Thoracic aorta (tissue), 2 donors: Measurements from ENCODE around the gene RPL15. TPM values are rescaled to one million over a fixed set of nuclear protein-coding genes. Genes with fewer than 3 reads are reported as not detected.

Experiments
- ATAC-seq: fragments of 150-250 bp; one replicate; pipeline ENCODE4 v1.8.0; 2017; ENCODE audit warnings: low read depth; ENCODE audit not compliant: insufficient number of reproducible peaks, low FRiP score
- DNase-seq: peaks from one replicate; pipeline ENCODE4 v3.0.0-alpha.2; 2020; ENCODE audit warnings: low spot score
- H3K27ac ChIP-seq, 2 donors: fragments of 200-600 bp; sonication (generic); 1 replicate in 1 of 2; 2 replicates in 1 of 2; pipeline ENCODE4 v1.5.1; 2016; ENCODE audit warnings: mild to moderate bottlenecking in 2 of 2, moderate library complexity in 2 of 2
- H3K27me3 ChIP-seq: fragments of 200-600 bp; sonication (generic); replicated peaks from 2 replicates; pipeline ENCODE4 v1.6.0; 2016; ENCODE audit warnings: mild to moderate bottlenecking; ENCODE audit not compliant: insufficient read depth
- H3K36me3 ChIP-seq: fragments of 200-600 bp; sonication (generic); one replicate; pipeline ENCODE4 v1.5.1; 2016
- H3K4me1 ChIP-seq, 2 donors: fragments of 200-600 bp; sonication (generic); 1 replicate in 1 of 2; 2 replicates in 1 of 2; pipeline versions ENCODE4 v1.5.1 to v1.6.0; 2016; ENCODE audit warnings: low read depth in 2 of 2, mild to moderate bottlenecking in 1 of 2; ENCODE audit not compliant: control insufficient read depth in 1 of 2
- H3K4me3 ChIP-seq: fragments of 200-600 bp; sonication (generic); 2 replicates; pipeline ENCODE4 v1.5.1; 2016; ENCODE audit warnings: mild to moderate bottlenecking
- H3K9me3 ChIP-seq: fragments of 200-600 bp; sonication (generic); 2 replicates; pipeline ENCODE4 v1.5.1; 2016
- total RNA-seq, 2 donors: library from RNA; depleted of rRNA; stranded (reverse); fragments of >200 nt; gene quantifications; one replicate each; pipeline versions ENCODE4 v1.1.0 to v1.2.3, GENCODE V29; 2016
- TF ChIP-seq, protein P1 (sequence below): fragments of 200-600 bp; sonication (generic); IDR thresholded peaks from one replicate; pipeline ENCODE4 v1.5.1; 2019; ENCODE audit warnings: antibody characterized with exemption

RPL15 gene
- total RNA-seq, 2 donors from 2014 or later = 1,178 to 1,268 TPM

DNA sequence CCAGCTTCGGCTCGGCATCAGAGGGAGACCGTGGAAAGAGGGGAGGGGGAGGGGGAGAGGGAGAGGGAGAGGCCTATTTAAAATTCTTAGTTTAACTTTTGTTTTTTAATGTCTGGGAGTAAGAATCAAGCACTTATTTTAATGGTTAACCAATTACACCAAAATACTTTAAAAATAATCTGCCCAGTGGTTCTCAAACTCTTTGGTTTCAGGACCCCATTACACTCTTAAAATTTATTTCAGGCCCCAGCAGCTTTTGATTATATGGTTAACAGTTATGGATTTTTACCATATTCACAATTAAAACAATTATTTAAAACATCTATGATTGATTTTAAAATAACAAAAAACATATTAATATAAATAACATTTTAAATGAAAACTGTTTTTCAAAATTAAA, 44.6 kb upstream of the RPL15 start:
- Histone ChIP-seq H3K4me1 (peaks cover 13 to 29% of the 10 kb centered on the region in 2 donors), H3K9me3 (no peaks in the 10 kb centered on the region), H3K4me3 (no peak overlapping the region), H3K36me3 (no peaks in the 10 kb centered on the region), H3K27ac (no peak overlapping the region), H3K27me3 (no peaks in the 10 kb centered on the region)
- DNase-seq = no peak
- no peak for ATAC-seq
- TF ChIP-seq, protein P1, sequence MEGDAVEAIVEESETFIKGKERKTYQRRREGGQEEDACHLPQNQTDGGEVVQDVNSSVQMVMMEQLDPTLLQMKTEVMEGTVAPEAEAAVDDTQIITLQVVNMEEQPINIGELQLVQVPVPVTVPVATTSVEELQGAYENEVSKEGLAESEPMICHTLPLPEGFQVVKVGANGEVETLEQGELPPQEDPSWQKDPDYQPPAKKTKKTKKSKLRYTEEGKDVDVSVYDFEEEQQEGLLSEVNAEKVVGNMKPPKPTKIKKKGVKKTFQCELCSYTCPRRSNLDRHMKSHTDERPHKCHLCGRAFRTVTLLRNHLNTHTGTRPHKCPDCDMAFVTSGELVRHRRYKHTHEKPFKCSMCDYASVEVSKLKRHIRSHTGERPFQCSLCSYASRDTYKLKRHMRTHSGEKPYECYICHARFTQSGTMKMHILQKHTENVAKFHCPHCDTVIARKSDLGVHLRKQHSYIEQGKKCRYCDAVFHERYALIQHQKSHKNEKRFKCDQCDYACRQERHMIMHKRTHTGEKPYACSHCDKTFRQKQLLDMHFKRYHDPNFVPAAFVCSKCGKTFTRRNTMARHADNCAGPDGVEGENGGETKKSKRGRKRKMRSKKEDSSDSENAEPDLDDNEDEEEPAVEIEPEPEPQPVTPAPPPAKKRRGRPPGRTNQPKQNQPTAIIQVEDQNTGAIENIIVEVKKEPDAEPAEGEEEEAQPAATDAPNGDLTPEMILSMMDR = no peak

DNA sequence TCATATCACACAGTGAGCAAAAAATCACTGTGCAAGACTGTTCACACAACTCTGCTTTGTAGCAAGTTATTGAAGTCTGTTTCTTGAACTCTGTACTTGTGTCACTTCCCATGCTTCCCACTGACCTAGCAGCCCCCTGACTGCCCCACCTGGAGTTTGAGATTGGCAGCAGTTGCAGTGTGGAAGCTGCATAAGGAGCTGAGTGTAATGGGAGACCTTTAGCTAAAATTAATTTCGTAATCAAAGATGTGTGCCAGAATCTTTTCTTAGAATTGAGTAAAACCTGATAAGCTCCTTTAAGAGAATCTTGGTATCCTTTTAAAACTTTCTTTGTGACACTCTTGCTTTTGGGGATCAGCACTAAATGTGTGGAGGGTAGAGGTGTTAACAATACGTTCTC, 43.0 kb upstream of the RPL15 start:
- TF ChIP-seq, protein P1 = no peak
- no peak for ATAC-seq
- no peaks in the 10 kb centered on the region for H3K27me3 ChIP-seq
- no peak overlapping the region for H3K27ac ChIP-seq
- H3K36me3 ChIP-seq = no peaks in the 10 kb centered on the region
- DNase-seq = no peak
- H3K4me1 ChIP-seq = peaks cover 7 to 36% of the 10 kb centered on the region in 2 donors
- H3K4me3 ChIP-seq = no peak overlapping the region
- no peaks in the 10 kb centered on the region for H3K9me3 ChIP-seq

DNA sequence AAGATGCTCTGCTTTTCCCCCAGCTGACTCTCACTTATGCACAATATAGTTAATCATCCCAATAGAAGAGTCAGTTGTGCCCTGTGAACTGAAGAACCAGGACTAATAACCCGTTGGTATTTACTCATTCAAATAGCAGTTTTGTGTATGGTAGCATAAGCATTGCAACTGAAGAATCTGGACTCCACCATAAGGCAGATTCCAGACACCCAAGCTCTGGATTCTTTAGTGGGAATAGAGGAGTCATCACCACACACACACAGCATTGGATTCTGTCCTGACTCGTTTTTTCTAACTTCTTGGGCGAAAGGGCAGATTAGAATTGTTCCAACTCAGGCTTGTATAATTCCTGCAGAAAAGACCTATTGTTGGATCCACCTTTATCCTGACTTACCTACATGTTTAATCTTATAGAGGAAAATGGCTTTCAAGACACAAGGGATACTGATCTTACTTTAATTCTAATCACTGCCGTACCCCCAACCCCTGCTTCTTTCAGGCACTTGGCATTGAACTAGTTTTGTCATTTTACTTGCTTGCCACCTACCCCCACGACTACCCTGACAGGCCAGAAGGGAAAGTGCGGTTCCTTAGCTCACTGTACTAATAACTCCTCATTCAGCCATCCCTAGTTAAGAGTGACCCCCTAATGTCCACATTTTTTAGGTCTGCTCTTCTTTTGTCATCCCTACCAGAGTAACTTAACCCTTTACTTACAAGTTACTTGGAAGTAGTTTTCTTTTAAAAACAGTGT, 42.4 kb upstream of the RPL15 start:
- no peak for ATAC-seq
- Histone ChIP-seq H3K9me3 (no peaks in the 10 kb centered on the region), H3K27ac (no peak overlapping the region), H3K4me3 (no peak overlapping the region), H3K27me3 (no peaks in the 10 kb centered on the region), H3K36me3 (no peaks in the 10 kb centered on the region), H3K4me1 (peaks cover 7 to 36% of the 10 kb centered on the region in 2 donors)
- TF ChIP-seq, protein P1 = no peak
- DNase-seq = no peak

DNA sequence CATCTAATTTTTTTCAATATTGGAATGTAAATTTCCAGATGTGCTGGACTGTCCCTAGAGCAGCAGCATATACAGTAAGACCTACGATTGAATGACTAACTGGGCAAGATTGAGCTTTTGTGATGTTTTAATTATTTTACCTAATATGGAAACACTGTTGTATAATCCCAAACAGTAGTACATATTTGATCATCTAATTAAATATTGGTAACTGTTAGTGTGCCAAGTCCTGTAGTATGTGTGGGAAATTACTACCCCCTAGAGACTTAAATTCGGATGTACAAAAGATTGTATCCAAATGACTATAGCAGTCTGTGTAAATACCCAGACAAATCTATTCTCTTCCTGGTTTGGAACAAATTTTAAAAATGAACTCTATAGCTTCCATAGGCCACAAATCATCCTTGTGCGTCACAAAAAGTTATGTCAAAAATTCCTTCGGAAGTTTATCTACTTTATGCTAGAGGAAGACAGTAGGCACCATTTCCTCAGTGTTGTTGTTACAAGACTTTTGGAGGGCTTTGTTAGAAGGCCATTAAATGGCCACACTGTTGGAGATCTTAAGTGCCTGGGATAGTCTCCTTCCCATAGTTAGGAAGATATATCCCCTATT, 41.7 kb upstream of the RPL15 start:
- H3K4me3 ChIP-seq = no peak overlapping the region
- TF ChIP-seq, protein P1 = no peak
- H3K27me3 ChIP-seq = no peaks in the 10 kb centered on the region
- H3K9me3 ChIP-seq = no peaks in the 10 kb centered on the region
- no peaks in the 10 kb centered on the region for H3K36me3 ChIP-seq
- H3K27ac ChIP-seq = no peak overlapping the region
- no peak for ATAC-seq
- H3K4me1 ChIP-seq = peaks cover 7 to 36% of the 10 kb centered on the region in 2 donors
- no peak for DNase-seq

DNA sequence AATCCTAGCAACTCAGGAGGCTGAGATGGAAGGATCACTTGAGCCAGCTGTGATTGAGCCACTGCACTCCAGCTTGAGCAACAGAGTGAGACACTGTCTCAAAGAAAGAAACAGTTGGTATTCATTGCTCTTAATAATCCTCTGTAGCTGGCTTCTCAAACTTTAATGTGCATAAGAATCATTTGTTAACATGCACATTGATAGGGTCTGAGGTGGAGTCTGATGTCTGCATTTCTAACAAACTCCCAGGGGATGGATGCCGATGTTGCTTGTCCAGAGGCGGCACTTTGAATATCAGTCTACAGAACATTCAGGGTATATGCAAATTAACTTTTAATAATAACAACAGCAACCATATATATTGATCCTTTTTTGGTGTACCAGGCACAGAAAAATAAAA, 40.0 kb upstream of the RPL15 start:
- TF ChIP-seq, protein P1 = no peak
- Histone ChIP-seq H3K27ac (no peak overlapping the region), H3K4me3 (no peak overlapping the region), H3K36me3 (no peaks in the 10 kb centered on the region), H3K9me3 (no peaks in the 10 kb centered on the region), H3K27me3 (no peaks in the 10 kb centered on the region), H3K4me1 (peaks cover 7 to 36% of the 10 kb centered on the region in 2 donors)
- no peak for ATAC-seq
- DNase-seq = no peak
